Left lung (tissue), 10 donors: Measurements from ENCODE around the gene FFAR1. TPM values are rescaled to one million over a fixed set of nuclear protein-coding genes. Genes with fewer than 3 reads are reported as not detected.
A peak's percentile ranks its signal among the peaks of the same experiment; 100 is the strongest.

Experiments
- ATAC-seq: fragments of 200-7000 bp; cut with Tn5 transposase; one replicate; pipeline ENCODE4 v1.9.1; 2020; ENCODE audit warnings: moderate library complexity
- DNase-seq, 4 donors: peaks; one replicate each; pipeline ENCODE4 v3.0.0-alpha.2; 2013 to 2020
- H3K27ac ChIP-seq, 2 donors: fragments of 200-600 bp; sonication (generic) in 1 of 2; one replicate each; pipeline versions ENCODE4 v1.5.0 to v1.8.0; 2020 to 2021
- H3K27me3 ChIP-seq, 2 donors: fragments of 200-600 bp; sonication (generic) in 1 of 2; one replicate each; pipeline versions ENCODE4 v1.5.0 to v1.8.0; 2020 to 2021
- H3K36me3 ChIP-seq, 2 donors: fragments of 200-600 bp; sonication (generic) in 1 of 2; one replicate each; pipeline versions ENCODE4 v1.5.0 to v1.8.0; 2020 to 2021
- H3K4me1 ChIP-seq, 2 donors: fragments of 200-600 bp; one replicate each; pipeline ENCODE4 v1.8.0; 2021
- H3K4me3 ChIP-seq, 2 donors: fragments of 200-600 bp; sonication (generic) in 1 of 2; one replicate each; pipeline versions ENCODE4 v1.5.0 to v1.8.0; 2020 to 2021; ENCODE audit warnings: mild to moderate bottlenecking in 1 of 2
- H3K9me3 ChIP-seq, 2 donors: fragments of 200-600 bp; sonication (generic) in 1 of 2; one replicate each; pipeline versions ENCODE4 v1.5.0 to v1.8.0; 2020 to 2021
- CTCF ChIP-seq, 2 donors: fragments of 200-600 bp; sonication (generic) in 1 of 2; IDR thresholded peaks; one replicate each; pipeline versions ENCODE4 v1.5.0 to v1.8.0; 2021; ENCODE audit warnings: antibody characterized with exemption in 2 of 2
- intact Hi-C, 2 donors: fragments of 100-400 bp; cut with DNase I; formaldehyde crosslinking; loops; one replicate each; pipeline versions ENCODE4 v1.11.2 to v1.14.2; 2022
- polyA plus RNA-seq, 6 donors: library from polyadenylated mRNA; unstranded; fragments of 120-200 nt; gene quantifications; one replicate each; pipeline ENCODE4 v1.2.1, GENCODE V29; 2013; ENCODE audit not compliant: insufficient read length in 6 of 6
- total RNA-seq, 2 donors: library from RNA; stranded (reverse); fragmentation: NEBNext Ultra II Directional; extraction: Animal tissue kit (Norgen Biotek cat#: 25700); gene quantifications; one replicate each; pipeline ENCODE4 v1.2.1, GENCODE V29; 2021
- donor health status: DM: no; HTN: yes; CAD: no.
- donor health status: DM: no; HTN: no; CAD: no.

FFAR1 gene
- total and polyA plus RNA-seq, 8 donors: 0.06 to 0.74 (median 0.28) TPM; not detected in 2

DNA sequence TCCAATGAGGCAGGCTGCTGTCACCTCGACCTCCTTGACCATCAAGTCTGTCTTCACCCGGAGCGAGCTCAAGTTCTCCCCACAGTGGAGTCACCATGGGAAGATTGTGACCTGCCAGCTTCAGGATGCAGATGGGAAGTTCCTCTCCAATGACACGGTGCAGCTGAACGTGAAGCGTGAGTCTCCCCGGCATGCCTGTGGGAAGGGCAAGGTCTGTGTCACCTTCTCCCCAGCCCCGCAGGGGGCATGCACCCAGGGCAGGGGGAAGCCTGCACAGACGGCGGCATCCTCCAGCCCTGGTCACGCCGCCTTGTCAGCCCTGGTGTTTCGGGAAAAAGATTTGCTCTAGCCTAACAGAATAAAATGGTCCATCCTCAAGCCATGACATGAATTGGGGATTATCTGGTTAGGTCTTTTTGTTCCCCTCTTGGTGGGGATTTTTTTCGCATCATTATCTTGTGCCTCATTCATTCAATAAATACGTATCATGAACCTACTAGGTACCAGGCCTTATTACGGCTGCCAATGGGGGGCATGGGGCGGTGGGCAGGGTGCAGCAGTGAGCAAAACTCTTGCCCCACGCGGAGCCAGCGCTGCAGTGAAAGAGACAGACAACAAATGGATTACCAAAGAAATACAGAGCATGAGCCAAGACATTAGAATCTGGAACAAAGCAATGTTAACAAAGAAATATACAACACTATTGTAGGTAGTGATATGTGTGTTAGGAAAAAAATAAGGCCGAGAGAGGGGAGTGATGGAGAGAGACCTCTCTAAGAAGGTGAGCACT is 11.3 kb upstream of the FFAR1 start:
- Histone ChIP-seq H3K9me3 (no peaks in the 10 kb centered on the region), H3K36me3 (no peaks in the 10 kb centered on the region), H3K27ac (no peak overlapping the region), H3K4me3 (no peak overlapping the region), H3K4me1 (no peaks in the 10 kb centered on the region), H3K27me3 (peaks cover 0 to 29% of the 10 kb centered on the region in 2 donors)
- DNase-seq (peak in 1 of 4 donors; percentile 57), ATAC-seq (no peak)
- TF ChIP-seq CTCF (IDR thresholded peaks at IDR 0.05): no peak
- intact Hi-C loops: no loop called here

DNA sequence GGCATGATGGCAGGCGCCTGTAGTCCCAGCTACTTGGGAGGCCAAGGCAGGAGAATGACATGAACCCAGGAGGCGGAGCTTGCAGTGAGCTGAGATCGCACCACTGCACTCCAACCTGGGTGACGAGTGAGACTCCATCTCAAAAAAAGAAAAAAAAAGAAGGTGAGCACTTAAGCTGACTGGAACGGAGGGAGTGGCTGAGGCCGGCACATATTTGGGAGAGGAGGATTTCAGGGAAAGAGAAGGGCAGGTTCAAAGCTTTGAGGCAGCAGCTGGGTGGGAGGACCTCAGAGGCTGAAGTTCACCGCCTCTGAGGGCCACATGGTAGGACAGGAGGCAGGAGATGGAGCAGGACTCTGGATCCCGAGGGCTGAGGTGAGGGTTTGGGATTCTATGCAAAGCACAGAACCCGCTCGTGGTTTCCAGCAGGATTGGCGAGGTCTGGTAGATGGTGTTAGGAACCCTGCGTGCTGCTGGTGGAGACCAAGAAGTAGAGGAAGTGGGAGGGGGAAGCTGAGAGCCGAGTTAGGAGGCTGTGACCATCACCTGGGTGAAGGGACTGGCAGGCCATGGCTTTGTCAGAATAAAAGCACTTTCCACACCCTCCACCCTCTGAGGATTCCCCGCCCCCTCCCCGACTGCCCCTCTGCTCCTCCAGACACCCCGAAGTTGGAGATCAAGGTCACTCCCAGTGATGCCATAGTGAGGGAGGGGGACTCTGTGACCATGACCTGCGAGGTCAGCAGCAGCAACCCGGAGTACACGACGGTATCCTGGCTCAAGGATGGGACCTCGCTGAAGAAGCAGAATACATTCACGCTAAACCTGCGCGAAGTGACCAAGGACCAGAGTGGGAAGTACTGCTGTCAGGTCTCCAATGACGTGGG is 10.4 kb upstream of the FFAR1 start:
- ATAC-seq (no peak), DNase-seq (peak in 1 of 4 donors; percentile 11)
- no peak for TF ChIP-seq CTCF (IDR thresholded peaks at IDR 0.05)
- no peaks in the 10 kb centered on the region for H3K4me1 ChIP-seq
- H3K4me3 ChIP-seq: no peak overlapping the region
- intact Hi-C loops: no loop called here
- no peaks in the 10 kb centered on the region for H3K36me3 ChIP-seq
- H3K27ac ChIP-seq: no peak overlapping the region
- H3K27me3 ChIP-seq: peaks cover 0 to 21% of the 10 kb centered on the region in 2 donors
- no peaks in the 10 kb centered on the region for H3K9me3 ChIP-seq

DNA sequence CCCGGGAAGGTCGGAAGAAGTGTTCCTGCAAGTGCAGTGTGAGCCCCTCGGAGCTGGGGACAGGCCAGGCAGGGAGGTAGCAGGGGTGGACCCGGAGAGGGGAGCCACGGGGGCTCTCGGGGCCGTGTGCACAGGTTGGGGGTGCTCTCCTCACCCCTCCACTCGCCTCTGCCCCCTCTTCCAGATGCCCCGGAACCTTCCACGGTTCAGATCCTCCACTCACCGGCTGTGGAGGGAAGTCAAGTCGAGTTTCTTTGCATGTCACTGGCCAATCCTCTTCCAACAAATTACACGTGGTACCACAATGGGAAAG is 9.8 kb upstream of the FFAR1 start:
- no peaks in the 10 kb centered on the region for H3K36me3 ChIP-seq
- ATAC-seq (no peak), DNase-seq (peak in 1 of 4 donors; percentile 62)
- H3K4me1 ChIP-seq: no peaks in the 10 kb centered on the region
- intact Hi-C loops: no loop called here
- TF ChIP-seq CTCF (IDR thresholded peaks at IDR 0.05): no peak
- H3K27me3 ChIP-seq: peaks cover 0 to 15% of the 10 kb centered on the region in 2 donors
- H3K9me3 ChIP-seq: no peaks in the 10 kb centered on the region
- H3K27ac ChIP-seq: no peak overlapping the region
- no peak overlapping the region for H3K4me3 ChIP-seq

DNA sequence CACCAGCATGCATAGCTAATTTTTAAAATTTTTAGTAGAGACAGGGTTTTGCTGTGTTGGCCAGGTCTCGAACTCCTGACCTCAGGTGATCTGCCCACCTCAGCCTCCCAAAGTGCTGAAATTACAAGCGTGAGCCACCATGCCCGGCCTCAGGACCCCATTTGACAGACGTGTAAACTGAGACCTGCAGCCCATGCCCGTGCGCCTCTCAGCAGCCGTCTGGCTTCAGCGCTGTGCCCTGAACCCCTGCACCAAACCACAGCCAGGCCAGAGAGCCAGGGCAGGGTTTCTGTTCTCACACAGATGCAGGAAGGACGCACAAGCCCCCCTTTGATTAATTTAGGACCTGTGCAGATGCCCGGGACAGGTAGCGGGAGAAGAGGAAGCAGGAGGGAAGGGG is 7.3 kb upstream of the FFAR1 start:
- H3K4me3 ChIP-seq: no peak overlapping the region
- ATAC-seq: no peak
- H3K4me1 ChIP-seq: peaks cover 0 to 4% of the 10 kb centered on the region in 2 donors
- peaks cover 0 to 7% of the 10 kb centered on the region in 2 donors for H3K27me3 ChIP-seq
- intact Hi-C loops: no loop called here
- no peak overlapping the region for H3K27ac ChIP-seq
- H3K9me3 ChIP-seq: no peaks in the 10 kb centered on the region
- peak in 1 of 4 donors; percentile 58 for DNase-seq
- H3K36me3 ChIP-seq: no peaks in the 10 kb centered on the region
- no peak for TF ChIP-seq CTCF (IDR thresholded peaks at IDR 0.05)

GRCh38 chr19:35341006-35341405 is 6.7 kb upstream of the FFAR1 start:
- Histone ChIP-seq H3K4me1 (peaks cover 0 to 10% of the 10 kb centered on the region in 2 donors), H3K36me3 (no peaks in the 10 kb centered on the region), H3K9me3 (no peaks in the 10 kb centered on the region), H3K4me3 (no peak overlapping the region), H3K27ac (no peak overlapping the region), H3K27me3 (peaks cover 0 to 12% of the 10 kb centered on the region in 2 donors)
- no peak for TF ChIP-seq CTCF (IDR thresholded peaks at IDR 0.05)
- intact Hi-C loops: no loop called here
- DNase-seq (peak in 1 of 4 donors; percentile 54), ATAC-seq (no peak)
